ENCODE measurements around the gene ALDOB. TPM values are rescaled to one million over a fixed set of nuclear protein-coding genes. Genes with fewer than 3 reads are reported as not detected.

ALDOB gene
- total RNA-seq, 1 donor = not detected

- TF ChIP-seq CTCF (IDR thresholded peaks at IDR 0.05; ENCODE audit: insufficient read depth, low read length) = no peak
- DNase-seq (ENCODE audit: low read depth) = no peak
- no peak overlapping the region for H3K4me3 ChIP-seq (ENCODE audit: low read depth, low read length)
Observed at GRCh38 chr9:101419863-101420262, 15.7 kb downstream of the ALDOB start.

GRCh38 chr9:101418518-101419430 lies 16.8 kb downstream of the ALDOB start:
- H3K4me3 ChIP-seq (ENCODE audit: low read depth, low read length) = no peak overlapping the region
- TF ChIP-seq CTCF (IDR thresholded peaks at IDR 0.05; ENCODE audit: insufficient read depth, low read length) = no peak
- peak; percentile 31 for DNase-seq (ENCODE audit: low read depth)

GRCh38 chr9:101417977-101418376 lies 17.6 kb downstream of the ALDOB start:
- H3K4me3 ChIP-seq (ENCODE audit: low read depth, low read length) = no peak overlapping the region
- no peak for DNase-seq (ENCODE audit: low read depth)
- TF ChIP-seq CTCF (IDR thresholded peaks at IDR 0.05; ENCODE audit: insufficient read depth, low read length) = no peak

GRCh38 chr9:101417389-101417788 lies 18.2 kb downstream of the ALDOB start:
- no peak for TF ChIP-seq CTCF (IDR thresholded peaks at IDR 0.05; ENCODE audit: insufficient read depth, low read length)
- no peak for DNase-seq (ENCODE audit: low read depth)
- H3K4me3 ChIP-seq (ENCODE audit: low read depth, low read length) = no peak overlapping the region

GRCh38 chr9:101415578-101415977 lies 20.0 kb downstream of the ALDOB start:
- DNase-seq (ENCODE audit: low read depth) = no peak
- no peak for TF ChIP-seq CTCF (IDR thresholded peaks at IDR 0.05; ENCODE audit: insufficient read depth, low read length)
- no peak overlapping the region for H3K4me3 ChIP-seq (ENCODE audit: low read depth, low read length)

GRCh38 chr9:101414839-101415238 lies 20.7 kb downstream of the ALDOB start:
- no peak for TF ChIP-seq CTCF (IDR thresholded peaks at IDR 0.05; ENCODE audit: insufficient read depth, low read length)
- no peak for DNase-seq (ENCODE audit: low read depth)
- no peak overlapping the region for H3K4me3 ChIP-seq (ENCODE audit: low read depth, low read length)

Data from fibroblast of the aortic adventitia (primary cell).